Stomach (tissue), 9 donors: Measurements from ENCODE around the gene METTL3. TPM values are rescaled to one million over a fixed set of nuclear protein-coding genes. Genes with fewer than 3 reads are reported as not detected.

ENCODE experiments used
- DNase-seq, 2 donors: peaks; one replicate each; pipeline versions ENCODE4 v3.0.0 to v3.0.0-alpha.2; 2013 to 2019
- H3K27ac ChIP-seq, 5 donors: fragments of 200-600 bp in 4 of 5; sonication (generic) in 4 of 5; one replicate each; pipeline ENCODE4 v1.5.1; 2013 to 2019; ENCODE audit warnings: mild to moderate bottlenecking in 1 of 5, moderate library complexity in 1 of 5
- H3K27me3 ChIP-seq, 3 donors: fragments of 200-600 bp; sonication (generic); one replicate each; pipeline ENCODE4 v1.5.1; 2017 to 2019; ENCODE audit warnings: mixed run types in 1 of 3
- H3K36me3 ChIP-seq, 4 donors: fragments of 200-600 bp; sonication (generic); 1 replicate in 3 of 4; 2 replicates in 1 of 4; pipeline ENCODE4 v1.5.1; 2016 to 2019
- H3K4me1 ChIP-seq, 4 donors: fragments of 200-600 bp; sonication (generic); one replicate each; pipeline ENCODE4 v1.5.1; 2016 to 2019
- H3K4me3 ChIP-seq, 4 donors: fragments of 200-600 bp; sonication (generic) in 3 of 4; one replicate each; pipeline ENCODE4 v1.5.1; 2016 to 2019; ENCODE audit warnings: mild to moderate bottlenecking in 1 of 4
- H3K9me3 ChIP-seq, 4 donors: fragments of 200-600 bp; sonication (generic); one replicate each; pipeline ENCODE4 v1.5.1; 2016 to 2019
- EP300 ChIP-seq: sonication (generic); formaldehyde crosslinking; IDR thresholded peaks from one replicate; pipeline ENCODE4 v1.6.1; 2017; ENCODE audit warnings: antibody characterized with exemption
- POLR2A ChIP-seq, 4 donors: fragments of 450-650 bp; IDR thresholded peaks; one replicate each; pipeline ENCODE4 v1.6.1; 2016; ENCODE audit warnings: antibody characterized with exemption in 4 of 4, control low read depth in 2 of 4, mild to moderate bottlenecking in 1 of 4, moderate library complexity in 1 of 4
- POLR2AphosphoS5 ChIP-seq, 3 donors: sonication (generic); formaldehyde crosslinking; IDR thresholded peaks; one replicate each; pipeline ENCODE4 v1.6.1; 2016; ENCODE audit warnings: antibody characterized with exemption in 3 of 3
- WGBS, 5 donors: extraction: QIAGEN DNeasy Blood & Tissue Kit in 3 of 5; methylation state at CpG; one replicate each; pipeline versions ENCODE4 v1.1.5 to v1.1.7; 2013 to 2018; 5-methylcytosine and 5-hydroxymethylcytosine counted together
- intact Hi-C: fragments of 100-400 bp; cut with DNase I; formaldehyde crosslinking; loops from one replicate; pipeline ENCODE4 v1.15.1; 2023; ENCODE audit warnings: low total_unique reads
- polyA plus RNA-seq, 3 donors: library from polyadenylated mRNA; stranded (reverse); fragments of 200-250 nt; gene quantifications; one replicate each; pipeline ENCODE4 v1.2.3, GENCODE V29; 2013
- total RNA-seq, 5 donors: library from RNA; depleted of rRNA; stranded (reverse); fragments of >200 nt; gene quantifications; one replicate each; pipeline versions ENCODE4 v1.1.0 to v1.2.3, GENCODE V29; 2014 to 2016
- TF ChIP-seq, protein P1 (sequence below), 7 experiments: fragments of 450-650 bp in 4 of 7; fragments of 200-600 bp in 3 of 7; sonication (generic) in 3 of 7; IDR thresholded peaks; one replicate each; pipeline ENCODE4 v1.5.1; 2016 to 2019; ENCODE audit warnings: antibody characterized with exemption in 7 of 7, control low read depth in 2 of 7, mild to moderate bottlenecking in 1 of 7
- donor health status: healthy with polysubstance abuse.
- donor health status: Bipolar disorder and iron deficiency.
- donor health status: healthy.

METTL3 gene
- total and polyA plus RNA-seq, 8 donors = 8.6 to 84.3 (median 41.2) TPM

DNA sequence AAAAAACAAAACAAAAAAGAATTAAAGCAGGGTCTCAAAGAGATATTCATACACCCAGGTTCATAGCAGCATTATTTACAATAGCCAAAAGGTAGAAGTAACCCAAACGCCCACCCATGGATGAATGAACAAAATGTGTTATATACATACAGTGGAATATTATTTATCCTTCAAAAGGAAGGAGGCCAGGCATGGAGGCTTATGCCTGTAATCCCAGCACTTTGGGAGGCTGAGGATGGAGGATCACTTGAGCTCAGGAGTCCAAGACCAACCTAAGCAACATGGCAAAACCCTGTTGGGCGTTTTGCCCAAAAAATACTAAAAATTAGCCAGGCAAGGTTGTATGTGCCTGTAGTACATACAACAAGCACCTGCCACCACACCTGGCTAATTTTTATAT lies 4.6 kb downstream of the METTL3 start:
- H3K9me3 ChIP-seq = no peaks in the 10 kb centered on the region
- no peaks in the 10 kb centered on the region for H3K27me3 ChIP-seq
- H3K4me1 ChIP-seq = peaks cover 12 to 48% (median 33%) of the 10 kb centered on the region in 4 donors
- intact Hi-C loops = no loop called here
- peaks cover 14 to 47% (median 41%) of the 10 kb centered on the region in 4 donors for H3K36me3 ChIP-seq
- WGBS, 5 donors = 89 to 96% (median 95%) methylated on average over 2 of the region's 2 CpGs
- TF ChIP-seq EP300 (no peak), POLR2AphosphoS5 (IDR thresholded peaks at IDR 0.05) (no peak)
- TF ChIP-seq, protein P1, sequence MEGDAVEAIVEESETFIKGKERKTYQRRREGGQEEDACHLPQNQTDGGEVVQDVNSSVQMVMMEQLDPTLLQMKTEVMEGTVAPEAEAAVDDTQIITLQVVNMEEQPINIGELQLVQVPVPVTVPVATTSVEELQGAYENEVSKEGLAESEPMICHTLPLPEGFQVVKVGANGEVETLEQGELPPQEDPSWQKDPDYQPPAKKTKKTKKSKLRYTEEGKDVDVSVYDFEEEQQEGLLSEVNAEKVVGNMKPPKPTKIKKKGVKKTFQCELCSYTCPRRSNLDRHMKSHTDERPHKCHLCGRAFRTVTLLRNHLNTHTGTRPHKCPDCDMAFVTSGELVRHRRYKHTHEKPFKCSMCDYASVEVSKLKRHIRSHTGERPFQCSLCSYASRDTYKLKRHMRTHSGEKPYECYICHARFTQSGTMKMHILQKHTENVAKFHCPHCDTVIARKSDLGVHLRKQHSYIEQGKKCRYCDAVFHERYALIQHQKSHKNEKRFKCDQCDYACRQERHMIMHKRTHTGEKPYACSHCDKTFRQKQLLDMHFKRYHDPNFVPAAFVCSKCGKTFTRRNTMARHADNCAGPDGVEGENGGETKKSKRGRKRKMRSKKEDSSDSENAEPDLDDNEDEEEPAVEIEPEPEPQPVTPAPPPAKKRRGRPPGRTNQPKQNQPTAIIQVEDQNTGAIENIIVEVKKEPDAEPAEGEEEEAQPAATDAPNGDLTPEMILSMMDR (IDR thresholded peaks at IDR 0.05) = no peak
- no peak overlapping the region for H3K27ac ChIP-seq
- DNase-seq = no peak
- H3K4me3 ChIP-seq = no peak overlapping the region

DNA sequence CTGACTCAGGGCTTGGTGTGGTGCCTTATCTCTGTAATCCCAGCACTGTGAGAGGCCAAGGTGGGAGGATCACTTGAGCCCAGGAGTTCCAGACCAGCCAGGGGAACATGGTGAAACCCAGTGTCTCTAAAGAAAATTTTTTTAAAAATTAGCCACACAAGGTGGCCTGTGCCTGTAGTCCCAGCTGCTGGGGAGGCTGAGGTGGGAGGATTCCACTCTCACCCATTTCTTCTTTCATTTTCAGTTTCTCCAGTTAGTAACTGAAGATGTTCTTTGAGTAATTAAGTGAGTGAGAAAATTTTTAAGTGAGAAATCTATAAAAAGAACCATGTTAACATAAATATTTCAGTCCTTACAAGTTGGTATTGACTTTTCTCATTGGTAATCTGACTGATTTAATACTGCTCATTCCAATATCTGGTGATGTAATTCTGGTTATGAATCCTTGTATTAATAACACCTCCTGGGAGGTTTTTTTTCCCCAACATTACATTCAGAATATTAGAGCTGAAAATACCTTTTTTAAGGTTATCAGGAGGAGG lies 6.1 kb downstream of the METTL3 start:
- H3K4me1 ChIP-seq = peaks cover 11 to 41% (median 26%) of the 10 kb centered on the region in 4 donors
- H3K36me3 ChIP-seq = peaks cover 28 to 61% (median 55%) of the 10 kb centered on the region in 4 donors
- intact Hi-C loops = no loop called here
- no peak overlapping the region for H3K27ac ChIP-seq
- no peak overlapping the region for H3K4me3 ChIP-seq
- DNase-seq = no peak
- H3K9me3 ChIP-seq = no peaks in the 10 kb centered on the region
- TF ChIP-seq, protein P1 (IDR thresholded peaks at IDR 0.05) = no peak
- no peak for TF ChIP-seq POLR2AphosphoS5 (IDR thresholded peaks at IDR 0.05)
- TF ChIP-seq EP300 = no peak
- TF ChIP-seq POLR2A (IDR thresholded peaks at IDR 0.05) = no peak
- H3K27me3 ChIP-seq = no peaks in the 10 kb centered on the region

DNA sequence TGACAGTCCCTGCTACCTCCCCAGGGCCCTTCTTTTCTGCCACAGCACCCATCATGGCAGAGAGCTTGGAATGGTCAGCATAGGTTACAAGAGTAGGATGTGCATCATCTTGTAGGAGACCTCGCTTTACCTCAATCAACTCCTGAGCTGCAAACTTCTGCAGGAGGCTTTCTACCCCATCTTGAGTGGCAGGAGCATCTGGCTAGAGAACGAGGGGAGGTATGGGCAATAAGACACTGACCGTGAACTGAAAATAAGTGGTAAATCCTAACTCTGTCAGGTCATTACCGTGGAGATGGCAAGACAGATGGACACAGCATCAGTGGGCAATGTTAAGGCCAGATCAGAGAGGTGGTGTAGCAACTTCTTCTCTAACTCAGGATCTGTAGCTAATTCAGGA lies 7.8 kb downstream of the METTL3 start:
- no peaks in the 10 kb centered on the region for H3K27me3 ChIP-seq
- WGBS, 5 donors = 70 to 97% (median 91%) methylated on average over 4 of the region's 4 CpGs
- no peak overlapping the region for H3K27ac ChIP-seq
- peaks cover 0 to 24% (median 11%) of the 10 kb centered on the region in 4 donors for H3K4me1 ChIP-seq
- no peak overlapping the region for H3K4me3 ChIP-seq
- peaks cover 39 to 71% (median 66%) of the 10 kb centered on the region in 4 donors for H3K36me3 ChIP-seq
- no peaks in the 10 kb centered on the region for H3K9me3 ChIP-seq
- no peak for DNase-seq
- intact Hi-C loops = no loop called here
- TF ChIP-seq EP300 (no peak), POLR2AphosphoS5 (IDR thresholded peaks at IDR 0.05) (no peak), POLR2A (IDR thresholded peaks at IDR 0.05) (no peak)
- TF ChIP-seq, protein P1 (IDR thresholded peaks at IDR 0.05) = no peak

DNA sequence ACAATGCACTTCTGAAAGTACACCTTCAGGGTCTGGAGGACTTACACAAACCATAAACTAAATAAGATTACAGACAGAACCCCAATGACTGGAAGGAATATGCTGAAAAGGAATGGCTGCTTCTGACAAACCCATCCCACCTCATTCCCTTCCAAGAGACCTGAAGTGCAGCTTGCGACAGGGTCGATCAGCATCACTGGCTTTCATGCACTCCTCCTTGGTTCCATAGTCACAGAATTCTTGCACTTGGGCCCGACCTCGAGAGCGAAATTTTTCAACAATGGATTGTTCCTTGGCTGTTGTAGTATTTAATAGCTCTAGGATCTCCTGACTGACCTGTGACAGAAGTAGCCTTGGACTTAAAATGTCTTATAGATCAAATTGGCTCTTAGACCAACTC lies 9.6 kb downstream of the METTL3 start:
- intact Hi-C loops = no loop called here
- TF ChIP-seq POLR2AphosphoS5 (IDR thresholded peaks at IDR 0.05) (no peak), EP300 (no peak), POLR2A (IDR thresholded peaks at IDR 0.05) (no peak)
- TF ChIP-seq, protein P1 (IDR thresholded peaks at IDR 0.05) = no peak
- peaks cover 48 to 79% (median 72%) of the 10 kb centered on the region in 4 donors for H3K36me3 ChIP-seq

More for the DNA sequence above, 9.6 kb downstream of the METTL3 start:
- Histone ChIP-seq H3K4me3 (no peak overlapping the region), H3K27me3 (no peaks in the 10 kb centered on the region), H3K27ac (no peak overlapping the region), H3K9me3 (no peaks in the 10 kb centered on the region), H3K4me1 (peaks cover 0 to 16% (median 8%) of the 10 kb centered on the region in 4 donors)
- DNase-seq = no peak
- 93 to 100% (median 94%) methylated on average over 5 of the region's 5 CpGs for WGBS, 5 donors
